DMS153 treated with DMSO at 0.1 percent for 48 hours (cell line): Measurements from ENCODE around the gene ATG16L1.

ENCODE experiments used
- DNase-seq: peaks from one replicate; lab custom pipeline; 2025; ENCODE audit not compliant: unreplicated experiment; lab: John Stamatoyannopoulos, UW

The ATG16L1 gene

DNA sequence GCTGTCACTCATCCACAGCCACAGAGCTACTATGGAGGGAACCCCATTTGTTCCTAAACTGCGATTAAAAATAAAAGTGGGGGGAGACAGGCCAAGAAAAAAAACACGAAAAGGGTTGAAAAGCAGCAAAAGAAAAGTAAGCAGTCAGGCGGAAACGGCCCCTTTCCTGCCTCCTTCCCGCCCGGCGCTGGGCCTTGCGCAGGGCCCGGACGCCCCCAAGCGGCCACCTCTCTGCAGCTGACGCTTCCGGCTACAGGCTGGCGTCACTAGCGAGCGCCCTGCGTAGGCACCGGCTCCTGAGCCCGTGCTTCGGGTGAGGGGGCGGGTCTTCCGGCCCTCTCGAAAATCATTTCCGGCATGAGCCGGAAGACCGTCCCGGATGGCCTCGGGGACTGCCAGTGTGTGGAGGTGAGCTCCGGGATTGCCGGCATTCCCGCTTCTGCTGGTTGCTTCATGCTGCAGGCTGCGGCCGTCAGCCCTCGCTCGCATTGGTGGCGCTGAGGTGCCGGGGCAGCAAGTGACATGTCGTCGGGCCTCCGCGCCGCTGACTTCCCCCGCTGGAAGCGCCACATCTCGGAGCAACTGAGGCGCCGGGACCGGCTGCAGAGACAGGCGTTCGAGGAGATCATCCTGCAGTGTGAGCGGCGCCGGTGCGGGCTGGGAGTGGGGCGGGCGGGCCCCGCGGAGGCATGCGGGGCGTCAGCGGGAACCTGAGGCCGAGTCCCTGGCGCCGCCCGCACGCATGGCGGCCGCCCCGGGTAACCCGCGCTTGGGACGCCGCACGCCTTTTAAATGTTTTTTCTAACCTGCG is at the start of gene ATG16L1:
Gene ATG16L1 (plus strand): TSS at position 368 of the 811 bp plus-strand sequence. CDS start 155 bp downstream, at position 523.
- DNase-seq = peak; percentile 94

- DNase-seq = no peak
Observed at GRCh38 chr2:233202531-233202944, 48.9 kb upstream of the ATG16L1 start.

- no peak for DNase-seq
Observed at GRCh38 chr2:233203060-233203459, 48.4 kb upstream of the ATG16L1 start.

- DNase-seq = no peak
Observed at GRCh38 chr2:233204286-233204936, 47.1 kb upstream of the ATG16L1 start.

DNA sequence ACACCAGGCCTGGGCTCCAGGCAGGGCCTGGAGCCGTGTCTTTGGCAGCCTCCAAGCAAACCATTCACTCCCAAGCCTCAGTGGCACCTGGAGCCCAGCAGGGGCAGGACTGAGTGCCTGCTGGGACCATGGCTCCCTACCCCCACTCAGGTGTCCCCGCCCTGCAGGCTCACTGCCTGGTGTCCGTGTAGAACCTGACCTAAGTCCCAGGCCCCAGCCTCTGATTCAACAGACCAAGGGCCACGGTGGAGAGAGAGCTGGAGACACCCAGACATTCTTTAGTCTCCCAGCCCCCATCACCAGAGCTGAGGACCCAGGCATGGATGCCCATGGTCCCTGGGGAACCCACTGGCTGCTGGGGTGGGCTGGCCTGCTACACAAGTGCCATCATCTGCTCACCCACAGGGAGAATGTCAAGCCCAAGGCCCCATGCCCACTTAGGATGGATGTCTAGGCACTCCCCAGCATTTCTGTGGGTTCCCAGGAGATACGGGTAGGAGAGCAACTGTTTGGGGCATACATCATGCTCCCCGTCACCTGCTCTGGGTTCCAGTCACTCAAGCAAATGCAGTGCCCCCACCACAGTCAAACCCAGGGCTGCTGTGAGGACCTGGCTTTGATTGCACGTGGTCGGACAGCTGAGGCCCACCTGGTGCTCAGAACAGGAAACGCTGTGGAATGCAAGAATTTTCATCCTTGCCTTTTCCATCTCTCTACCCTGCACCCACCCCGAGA is 42.9 kb upstream of the ATG16L1 start:
- DNase-seq = no peak

- no peak for DNase-seq
Observed at GRCh38 chr2:233209117-233209532, 42.3 kb upstream of the ATG16L1 start.

GRCh38 chr2:233209533-233210171 is 41.8 kb upstream of the ATG16L1 start:
- no peak for DNase-seq

- DNase-seq = no peak
Observed at GRCh38 chr2:233210281-233210680, 41.2 kb upstream of the ATG16L1 start.

DNA sequence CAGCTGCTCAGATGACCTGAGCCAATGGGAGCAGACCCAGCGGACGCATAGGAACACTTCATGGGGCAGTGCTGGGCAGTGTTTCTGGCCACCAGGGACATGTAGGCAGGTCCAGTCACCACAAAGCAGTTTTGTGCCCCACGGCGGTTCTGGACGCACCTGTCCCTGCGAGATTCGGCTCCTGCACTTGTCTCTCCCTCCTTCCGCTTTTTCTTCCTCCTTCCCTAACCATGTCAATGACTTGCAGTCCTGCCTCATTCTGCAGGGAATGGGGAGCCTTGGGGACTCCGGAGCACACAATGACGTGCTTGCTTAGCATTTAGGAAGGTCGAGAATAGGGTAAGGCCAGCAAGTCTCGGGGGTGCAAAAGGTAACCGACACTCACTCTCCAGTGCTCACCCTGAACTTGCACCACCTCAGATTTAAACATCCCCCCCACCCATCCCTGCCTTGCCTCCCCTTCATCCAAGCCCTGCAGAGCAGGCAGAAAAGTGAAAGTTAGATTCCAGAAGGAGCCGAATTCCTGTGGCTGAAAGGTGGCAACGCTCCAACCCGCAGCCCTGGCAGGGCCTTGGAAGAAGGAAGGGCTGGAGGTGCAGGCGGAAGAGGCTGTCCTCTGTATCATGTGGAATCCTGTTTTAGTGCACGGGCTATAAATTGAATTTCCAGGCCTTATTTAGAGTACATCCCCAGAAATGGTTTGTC is 40.5 kb upstream of the ATG16L1 start:
- DNase-seq = no peak

GRCh38 chr2:233211548-233211895 is 40.0 kb upstream of the ATG16L1 start:
- DNase-seq = no peak

DNA sequence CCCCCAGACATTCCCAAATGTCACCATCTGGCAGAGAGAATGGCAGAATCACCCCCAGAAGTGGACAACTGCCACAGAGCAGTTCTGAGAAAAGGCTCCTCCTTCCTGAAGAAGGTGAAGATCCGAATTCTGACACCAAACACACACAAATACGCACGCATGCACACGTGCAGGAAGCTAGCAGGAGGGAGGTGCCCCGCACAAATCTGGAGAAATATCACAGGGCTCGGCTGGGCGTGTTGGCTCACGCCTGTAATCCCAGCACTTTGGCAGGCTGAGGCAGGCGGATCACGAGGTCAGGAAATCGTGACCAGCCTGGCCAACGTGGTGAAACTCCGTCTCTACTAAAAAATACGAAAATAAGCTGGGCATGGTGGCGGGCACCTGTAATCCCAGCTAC is 38.5 kb upstream of the ATG16L1 start:
- no peak for DNase-seq

- DNase-seq = no peak
Observed at GRCh38 chr2:233213975-233214374, 37.5 kb upstream of the ATG16L1 start.

- no peak for DNase-seq
Observed at GRCh38 chr2:233217892-233218377, 33.5 kb upstream of the ATG16L1 start.

DNA sequence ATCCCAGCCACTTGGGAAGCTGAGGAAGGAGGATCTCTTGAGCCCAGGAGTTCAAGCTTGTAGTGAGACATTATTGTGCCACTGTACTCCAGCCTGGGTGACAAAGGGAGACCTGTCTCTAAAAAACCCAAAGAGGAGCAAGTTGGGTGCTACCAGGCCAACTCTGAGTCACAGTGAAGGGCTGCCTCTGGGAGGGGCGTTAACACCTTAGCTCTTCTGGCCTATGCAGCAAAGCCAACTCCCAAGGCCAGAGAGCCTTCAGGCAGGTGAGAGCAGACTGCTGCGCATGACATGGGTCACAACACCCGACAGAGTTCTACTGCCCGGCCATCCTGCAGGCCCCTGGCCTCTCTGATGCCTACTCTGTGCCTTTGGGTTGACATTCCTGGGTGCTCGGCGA is 32.6 kb upstream of the ATG16L1 start:
- no peak for DNase-seq

DNA sequence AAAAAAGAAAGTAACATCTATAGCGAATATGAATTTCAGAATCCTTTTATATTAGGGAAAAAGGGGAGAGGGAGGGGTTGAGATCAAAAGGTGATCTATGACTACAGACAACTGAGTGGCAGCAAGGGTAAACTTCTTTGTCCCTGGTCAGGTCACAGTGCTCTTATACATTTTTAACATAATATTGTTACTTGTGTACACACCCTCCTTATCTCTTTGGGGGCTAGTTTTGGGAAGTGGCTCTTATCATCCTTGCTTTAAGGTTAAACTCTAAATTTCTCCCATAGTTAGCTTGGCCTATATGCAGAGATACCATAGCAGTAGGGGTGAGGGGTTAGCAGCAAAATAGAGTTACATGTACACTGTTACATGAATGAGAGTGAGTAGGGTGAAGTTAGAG is 31.6 kb upstream of the ATG16L1 start:
- DNase-seq = no peak

DNA sequence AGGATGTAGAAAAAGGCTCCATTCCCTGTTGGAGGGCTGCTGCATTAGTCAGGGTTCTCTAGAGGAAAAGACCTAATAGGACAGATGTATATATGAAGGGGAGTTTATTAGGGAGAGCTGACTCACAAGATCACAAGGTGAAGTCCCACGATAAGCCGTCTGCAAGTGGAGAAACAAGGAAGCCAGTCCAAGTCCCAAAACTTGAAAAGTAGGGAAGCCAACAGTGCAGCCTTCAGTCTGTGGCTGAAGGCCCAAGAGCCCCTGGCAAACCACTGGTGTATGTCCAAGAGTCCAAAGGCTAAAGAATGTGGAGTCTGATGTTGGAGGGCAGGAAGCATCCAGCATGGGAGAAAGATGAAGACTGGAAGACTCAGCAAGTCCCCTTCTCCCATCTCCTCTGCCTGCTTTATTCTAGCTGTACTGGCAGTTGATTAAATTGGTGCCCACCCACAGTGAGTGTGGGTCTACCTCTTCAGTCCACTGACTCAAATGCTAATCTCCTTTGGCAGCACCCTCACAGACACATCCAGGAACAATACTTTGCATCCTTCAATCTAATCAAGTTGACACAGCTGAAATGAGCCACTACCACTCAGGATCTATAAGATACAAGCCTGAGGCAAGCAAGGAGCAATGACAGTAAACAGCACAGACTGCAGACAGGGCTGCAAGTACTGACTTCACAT is 30.0 kb upstream of the ATG16L1 start:
- no peak for DNase-seq

- DNase-seq = no peak
Observed at GRCh38 chr2:233223059-233223894, 28.2 kb upstream of the ATG16L1 start.

GRCh38 chr2:233225230-233226068 is 26.0 kb upstream of the ATG16L1 start:
- no peak for DNase-seq
